Globus pallidus (tissue), 1 donor: ENCODE data around the gene MT1F.

Source experiments
- DNase-seq: peaks from one replicate; pipeline ENCODE4 v3.0.0-alpha.2; 2015; ENCODE audit warnings: low spot score

The MT1F gene

DNA sequence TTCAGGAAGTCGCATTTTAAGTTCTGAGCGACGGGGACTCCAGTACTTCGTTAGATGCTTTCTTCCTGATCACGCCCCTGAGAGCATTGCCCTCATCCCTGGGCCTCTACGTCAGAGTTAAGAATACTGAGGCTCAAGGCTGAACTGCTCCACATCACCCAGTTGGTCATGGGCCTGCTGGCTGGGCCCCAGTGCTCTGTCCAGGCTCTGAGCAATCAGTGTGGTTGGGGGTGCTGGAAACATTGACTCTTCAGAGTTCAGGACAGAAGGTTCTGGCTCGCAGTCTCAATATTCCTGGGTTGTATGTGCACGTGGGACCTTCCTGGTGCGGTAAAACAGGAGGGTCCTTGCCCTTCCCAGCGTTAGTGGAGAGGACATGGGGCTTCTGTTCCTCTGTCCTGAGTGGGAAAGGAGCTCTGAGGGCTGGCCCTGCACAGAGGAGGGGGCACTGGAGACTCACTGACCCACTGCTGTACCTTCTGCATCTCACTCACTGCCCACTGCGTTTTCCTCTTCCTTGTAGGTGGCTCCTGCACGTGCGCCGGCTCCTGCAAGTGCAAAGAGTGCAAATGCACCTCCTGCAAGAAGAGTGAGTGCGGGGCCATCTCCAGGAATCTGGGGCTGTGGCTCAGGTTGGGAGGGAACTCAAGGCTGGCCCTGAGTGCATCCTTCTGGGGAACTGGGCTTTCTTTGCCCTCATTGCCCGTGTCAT lies 31.7 kb upstream of the MT1F start:
- no peak for DNase-seq

DNA sequence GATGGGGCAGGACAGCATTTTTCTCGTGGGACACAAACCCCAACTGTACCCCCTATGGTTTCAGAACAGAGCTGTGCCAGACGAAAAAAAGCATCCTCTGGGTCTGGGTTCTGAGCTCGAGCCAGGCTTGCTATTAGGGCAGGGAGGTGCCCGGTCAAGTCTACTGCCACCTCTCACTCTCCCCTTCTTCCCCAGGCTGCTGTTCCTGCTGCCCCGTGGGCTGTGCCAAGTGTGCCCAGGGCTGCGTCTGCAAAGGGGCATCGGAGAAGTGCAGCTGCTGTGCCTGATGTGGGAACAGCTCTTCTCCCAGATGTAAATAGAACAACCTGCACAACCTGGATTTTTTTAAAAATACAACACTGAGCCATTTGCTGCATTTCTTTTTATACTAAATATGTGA lies 31.1 kb upstream of the MT1F start:
- DNase-seq = no peak

DNA sequence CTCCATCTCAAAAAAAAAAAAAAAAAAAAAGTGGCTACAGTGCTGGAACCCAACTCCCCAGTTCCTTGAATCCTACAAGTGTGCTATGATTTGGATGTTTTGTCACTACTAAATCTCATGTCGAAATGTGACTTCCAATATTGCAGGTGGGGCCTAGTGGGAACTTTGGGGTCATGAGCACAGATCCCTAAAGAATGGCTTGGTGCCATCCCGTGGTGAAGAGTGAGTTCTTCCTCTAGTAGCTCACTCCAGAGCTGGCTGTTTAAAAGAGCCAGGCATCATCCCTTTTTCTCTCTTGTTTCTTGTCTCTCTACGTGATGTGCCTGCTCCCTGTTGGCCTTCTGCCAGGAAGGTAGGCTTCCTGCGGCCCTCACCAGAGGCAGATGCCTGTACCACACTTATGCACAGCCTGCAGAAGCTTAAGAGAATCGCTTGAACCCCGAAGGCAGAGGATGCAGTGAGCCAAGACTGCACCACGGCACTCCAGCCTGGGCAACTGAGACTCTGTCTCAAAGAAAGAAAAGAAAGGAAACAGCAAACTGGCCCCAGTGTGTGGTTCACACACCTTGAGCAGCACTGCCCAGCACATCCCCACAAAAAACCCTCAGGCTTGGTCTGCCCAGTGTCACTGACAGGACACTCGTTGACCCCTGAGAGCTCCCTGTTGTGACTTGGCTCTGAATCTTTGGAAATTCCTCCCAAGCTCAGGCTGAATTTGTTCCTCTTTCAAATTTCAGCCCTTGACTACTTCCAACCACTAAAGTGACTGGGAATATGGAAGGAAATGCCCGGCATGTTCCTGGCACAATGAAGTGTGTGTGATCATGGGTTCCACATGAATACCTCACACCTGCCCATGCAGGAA lies 29.0 kb upstream of the MT1F start:
- no peak for DNase-seq

DNA sequence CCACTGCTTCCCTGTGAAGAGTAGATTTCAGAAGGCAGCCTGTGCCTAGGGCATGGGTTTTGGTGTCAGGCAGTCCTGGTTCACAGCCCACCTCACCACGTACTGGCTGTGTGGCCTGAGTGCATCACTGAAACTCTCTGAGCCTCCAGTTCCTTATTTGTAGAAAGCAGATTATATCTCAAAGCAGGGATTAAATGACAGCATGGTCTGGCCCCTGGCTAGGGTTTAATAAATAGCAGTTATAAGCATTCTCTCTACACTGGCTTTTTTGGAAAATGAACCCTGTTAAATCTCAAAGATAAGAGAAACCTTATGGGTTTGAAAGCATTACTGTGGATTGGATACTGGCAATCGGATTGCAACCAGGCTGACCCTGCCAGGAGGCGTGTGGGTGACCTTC lies 28.2 kb upstream of the MT1F start:
- no peak for DNase-seq

DNA sequence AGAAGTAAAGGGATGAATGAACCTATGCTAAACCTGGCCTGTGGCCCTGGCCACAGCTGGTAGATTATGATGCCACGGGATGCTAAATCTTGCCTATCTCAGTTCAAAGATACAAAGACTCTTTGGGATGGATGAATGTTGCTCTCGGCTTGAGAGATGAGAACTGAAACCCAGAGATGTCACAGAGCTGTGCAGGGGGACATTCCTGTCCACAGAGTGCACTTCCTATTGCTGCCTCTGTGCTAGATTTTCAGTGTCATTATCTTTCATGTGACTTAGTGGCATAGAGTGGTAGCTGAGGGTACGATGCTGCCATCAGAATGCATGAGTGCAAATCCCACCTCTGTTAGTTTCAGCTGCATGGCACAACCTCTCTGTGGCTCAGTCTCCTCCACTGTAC lies 27.6 kb upstream of the MT1F start:
- DNase-seq = no peak

DNA sequence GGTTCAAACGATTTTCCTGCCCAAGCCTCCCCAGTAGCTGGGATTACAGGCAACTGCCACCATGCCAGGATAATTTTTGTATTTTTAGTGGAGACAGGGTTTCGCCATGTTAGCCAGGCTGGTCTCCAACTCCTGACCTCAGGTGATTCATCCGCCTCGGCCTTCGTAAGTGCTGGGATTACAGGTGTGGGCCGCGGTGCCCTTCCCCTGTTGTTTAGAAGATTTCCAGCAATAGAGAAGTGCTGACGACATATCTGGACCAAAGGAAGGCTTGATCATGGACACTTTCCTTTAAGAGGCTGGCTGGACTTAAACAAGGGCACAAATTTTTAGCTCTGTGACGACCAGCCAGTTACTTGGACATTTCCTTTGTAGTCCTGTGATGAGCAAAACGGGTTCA lies 26.6 kb upstream of the MT1F start:
- no peak for DNase-seq

DNA sequence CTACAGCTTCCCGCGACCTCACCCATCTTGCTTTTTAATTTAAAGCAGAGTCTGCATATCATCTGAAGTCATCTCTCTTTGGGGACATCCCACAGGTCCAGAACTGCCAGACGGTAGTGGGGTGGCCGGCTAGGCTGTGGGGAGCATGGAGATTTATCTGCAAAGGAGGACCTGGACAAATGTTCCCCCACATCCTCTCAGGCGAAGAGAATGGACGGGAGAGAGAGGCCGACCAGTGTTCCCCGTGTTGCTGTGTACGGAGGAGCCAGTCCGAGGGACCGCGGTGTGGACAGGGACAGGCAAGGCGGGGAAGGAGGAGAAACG lies 26.0 kb upstream of the MT1F start:
- DNase-seq = no peak

DNA sequence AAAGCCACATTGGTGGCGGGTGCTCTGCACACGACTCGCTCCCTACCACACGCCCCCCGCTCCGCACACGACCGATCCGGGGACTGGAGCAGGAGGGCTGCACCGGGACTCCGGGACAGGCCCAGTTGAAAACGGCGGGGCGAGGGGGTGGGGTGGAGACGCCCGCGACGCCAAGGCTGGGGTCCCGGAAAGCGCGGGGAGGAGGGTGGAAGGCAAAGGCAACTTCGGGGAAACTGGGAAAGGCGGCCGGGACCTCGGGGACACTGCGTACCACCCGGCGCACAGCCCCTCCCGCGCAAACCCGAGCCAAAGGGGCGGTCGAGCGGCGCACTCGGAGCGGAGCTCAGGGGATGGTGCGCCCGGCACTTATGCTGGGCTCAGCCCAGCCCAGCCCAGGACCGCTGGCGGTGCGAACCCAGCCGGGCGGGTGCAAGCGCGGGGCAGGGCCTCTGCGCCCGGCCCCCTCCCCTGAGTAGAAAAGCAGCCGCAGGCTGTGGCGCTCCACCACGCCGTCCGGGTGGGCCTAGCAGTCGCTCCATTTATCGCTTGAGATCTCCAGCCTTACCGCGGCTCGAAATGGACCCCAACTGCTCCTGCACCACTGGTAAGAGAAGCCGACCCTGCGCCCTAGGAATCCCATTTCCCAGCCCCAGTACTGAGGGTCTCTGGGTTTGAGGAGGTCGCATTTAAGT lies 25.5 kb upstream of the MT1F start, which contains the start of gene MT1M:
MT1M (plus strand) TSS at position 504 of the 692 bp plus-strand sequence; CDS start at position 577, 73 bp downstream.
- peak; percentile 58 for DNase-seq

DNA sequence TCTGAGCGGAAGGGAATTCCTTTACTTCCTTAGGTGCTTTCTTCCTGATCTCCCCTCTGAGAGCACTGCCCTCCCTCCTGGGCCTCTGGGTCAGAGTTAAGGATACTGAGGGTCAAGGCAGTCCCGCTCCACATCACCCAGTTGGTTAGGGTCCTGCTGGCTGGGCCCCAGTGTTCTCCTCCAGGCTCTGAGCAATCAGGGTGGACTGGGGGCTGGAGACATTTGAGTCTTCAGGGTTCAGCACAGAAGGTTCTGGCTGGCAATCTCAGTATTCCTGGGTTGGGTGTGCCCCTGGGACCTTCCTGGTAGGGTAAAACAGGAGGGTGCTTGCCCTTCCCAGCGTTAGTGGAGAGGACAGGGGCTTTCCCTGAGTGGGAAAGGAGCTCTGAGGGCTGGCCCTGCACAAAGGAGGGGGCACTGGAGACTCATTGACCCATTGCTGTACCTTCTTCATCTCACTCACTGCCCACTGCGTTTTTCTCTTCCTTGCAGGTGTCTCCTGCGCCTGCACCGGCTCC lies 24.9 kb upstream of the MT1F start:
- DNase-seq = no peak

DNA sequence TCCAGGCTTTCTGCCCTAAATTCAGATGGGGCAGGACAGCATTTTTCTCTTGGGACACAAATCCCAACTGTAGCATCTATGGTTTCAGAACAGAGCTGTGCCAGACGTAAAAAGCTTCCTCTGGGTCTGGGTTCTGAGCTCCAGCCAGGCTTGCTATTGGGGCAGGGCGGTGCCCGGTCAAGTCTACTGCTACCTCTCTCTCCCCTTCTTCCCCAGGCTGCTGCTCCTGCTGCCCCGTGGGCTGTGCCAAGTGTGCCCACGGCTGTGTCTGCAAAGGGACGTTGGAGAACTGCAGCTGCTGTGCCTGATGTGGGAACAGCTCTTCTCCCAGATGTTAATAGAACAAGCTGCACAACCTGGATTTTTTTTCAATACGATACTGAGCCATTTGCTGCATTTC lies 24.2 kb upstream of the MT1F start:
- no peak for DNase-seq

DNA sequence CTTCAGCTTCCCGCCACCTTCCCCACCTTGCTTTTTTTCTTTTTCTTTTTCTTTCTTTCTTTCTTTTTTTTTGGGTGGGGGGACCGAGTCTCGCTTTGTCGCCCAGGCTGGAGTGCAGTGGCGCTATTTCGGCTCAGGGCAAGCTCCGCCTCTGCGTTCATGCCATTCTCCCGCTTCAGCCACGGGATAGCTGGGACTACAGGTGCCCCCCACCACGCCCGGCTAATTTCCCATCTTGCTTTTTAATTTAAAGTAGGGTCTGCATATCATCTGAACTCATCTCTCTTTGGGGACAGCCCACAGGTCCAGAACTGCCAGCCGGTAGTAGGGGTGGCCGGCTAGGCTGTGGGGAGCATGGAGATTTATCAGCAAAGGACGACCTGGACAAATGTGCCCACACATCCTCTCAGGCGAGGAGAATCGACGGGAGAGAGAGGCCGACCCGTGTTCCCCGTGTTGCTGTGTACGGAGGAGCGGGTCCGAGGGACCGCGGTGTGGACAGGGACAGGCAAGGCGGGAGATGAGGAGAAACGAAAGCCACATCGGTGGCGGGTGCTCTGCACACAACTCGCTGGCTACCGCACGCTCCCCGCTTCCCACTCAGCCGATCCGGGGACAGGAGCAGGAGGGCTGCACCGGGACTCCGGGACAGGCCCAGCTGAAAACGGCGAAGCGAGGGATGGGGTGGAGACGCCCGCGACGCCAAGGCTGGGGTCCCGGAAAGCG lies 22.9 kb upstream of the MT1F start:
- DNase-seq = no peak

DNA sequence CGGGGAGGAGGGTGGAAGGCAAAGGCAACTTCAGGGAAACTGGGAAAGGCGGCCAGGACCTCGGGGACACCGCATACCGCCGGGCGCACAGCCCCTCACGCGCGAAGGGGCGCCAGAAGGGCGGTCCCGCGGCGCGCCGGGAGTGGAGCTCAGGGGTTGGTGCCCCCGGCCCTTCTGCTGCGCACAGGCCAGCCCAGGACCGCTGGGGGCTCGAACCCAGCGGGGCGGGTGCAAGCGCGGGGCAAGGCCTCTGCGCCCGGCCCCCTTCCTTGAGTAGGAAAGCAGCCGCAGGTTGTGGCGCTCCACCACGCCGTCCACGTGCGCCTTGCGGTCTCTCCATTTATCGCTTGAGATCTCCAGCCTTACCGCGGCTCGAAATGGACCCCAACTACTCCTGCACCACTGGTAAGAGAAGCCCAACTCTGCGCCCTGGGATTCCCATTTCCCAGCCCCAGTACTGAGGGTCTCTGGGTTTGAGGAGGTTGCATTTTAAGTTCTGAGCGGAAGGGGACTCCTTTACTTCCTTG lies 22.3 kb upstream of the MT1F start:
- DNase-seq = no peak

DNA sequence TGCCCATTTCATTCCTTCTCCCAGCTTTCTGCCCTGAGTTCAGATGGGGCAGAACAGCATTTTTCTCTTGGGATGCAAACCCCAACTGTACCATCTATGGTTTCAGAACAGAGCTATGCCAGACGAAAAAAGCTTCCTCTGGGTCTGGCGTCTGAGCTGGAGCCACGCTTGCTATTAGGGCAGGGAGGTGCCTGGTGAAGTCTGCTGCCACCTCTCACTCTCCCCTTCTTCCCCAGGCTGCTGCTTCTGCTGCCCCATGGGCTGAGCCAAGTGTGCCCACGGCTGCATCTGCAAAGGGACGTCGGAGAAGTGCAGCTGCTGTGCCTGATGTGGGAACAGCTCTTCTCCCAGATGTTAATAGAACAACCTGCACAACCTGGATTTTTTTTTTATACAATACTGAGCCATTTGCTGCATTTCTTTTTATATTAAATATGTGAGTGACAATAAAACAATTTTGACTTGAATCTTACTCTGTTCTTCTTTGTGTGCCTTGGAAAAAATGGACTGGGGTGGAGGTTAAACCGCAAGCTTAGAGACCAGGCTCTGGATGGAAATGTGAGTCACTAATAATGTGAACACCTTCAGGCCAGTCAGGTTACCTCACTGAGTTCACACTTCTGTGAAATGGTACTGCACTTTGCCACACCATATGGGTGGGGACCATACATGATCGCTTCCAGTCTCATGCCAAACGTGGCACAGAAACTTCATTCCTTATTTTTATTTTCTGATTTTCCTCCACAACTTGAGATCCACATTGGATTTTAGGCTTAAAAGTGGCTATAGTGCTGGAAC lies 20.9 kb upstream of the MT1F start:
- DNase-seq = no peak

DNA sequence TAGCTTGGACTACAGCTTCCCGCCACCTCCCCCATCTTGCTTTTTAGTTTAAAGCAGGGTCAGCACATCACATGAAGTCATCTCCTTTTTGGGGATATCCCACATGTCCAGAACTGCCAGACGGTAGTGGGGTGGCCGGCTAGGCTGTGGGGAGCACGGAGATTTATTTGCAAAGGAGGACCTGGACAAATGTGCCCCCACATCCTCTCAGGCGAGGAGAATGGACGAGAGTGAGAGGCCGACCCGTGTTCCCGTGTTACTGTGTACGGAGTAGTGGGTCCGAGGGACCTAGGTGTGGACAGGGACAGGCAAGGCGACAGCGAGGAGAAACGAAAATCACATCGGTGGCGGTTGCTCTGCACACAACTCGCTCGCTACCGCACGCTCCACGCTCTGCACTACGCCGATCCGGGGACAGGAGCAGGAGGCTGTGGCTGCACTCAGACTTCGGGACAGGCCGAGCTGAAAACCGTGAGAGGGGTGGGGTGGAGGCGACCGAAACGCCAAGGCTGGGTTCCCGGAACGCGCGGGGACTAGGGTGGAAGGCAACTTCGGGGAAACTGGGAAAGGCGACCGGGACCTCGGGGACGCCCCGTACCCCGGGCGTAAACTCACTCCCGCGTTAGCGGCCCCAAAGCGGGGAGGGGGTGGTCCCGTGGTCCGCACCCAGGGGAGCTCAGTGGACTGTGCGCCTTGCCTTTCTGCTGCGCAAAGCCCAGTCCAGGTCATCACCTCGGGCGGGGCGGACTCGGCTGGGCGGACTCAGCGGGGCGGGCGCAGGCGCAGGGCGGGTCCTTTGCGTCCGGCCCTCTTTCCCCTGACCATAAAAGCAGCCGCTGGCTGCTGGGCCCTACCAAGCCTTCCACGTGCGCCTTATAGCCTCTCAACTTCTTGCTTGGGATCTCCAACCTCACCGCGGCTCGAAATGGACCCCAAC lies 19.7 kb upstream of the MT1F start, which contains the start of gene MT1A:
MT1A (plus strand) TSS at position 853 of the 937 bp plus-strand sequence; CDS start at position 926, 73 bp downstream.
- no peak for DNase-seq

DNA sequence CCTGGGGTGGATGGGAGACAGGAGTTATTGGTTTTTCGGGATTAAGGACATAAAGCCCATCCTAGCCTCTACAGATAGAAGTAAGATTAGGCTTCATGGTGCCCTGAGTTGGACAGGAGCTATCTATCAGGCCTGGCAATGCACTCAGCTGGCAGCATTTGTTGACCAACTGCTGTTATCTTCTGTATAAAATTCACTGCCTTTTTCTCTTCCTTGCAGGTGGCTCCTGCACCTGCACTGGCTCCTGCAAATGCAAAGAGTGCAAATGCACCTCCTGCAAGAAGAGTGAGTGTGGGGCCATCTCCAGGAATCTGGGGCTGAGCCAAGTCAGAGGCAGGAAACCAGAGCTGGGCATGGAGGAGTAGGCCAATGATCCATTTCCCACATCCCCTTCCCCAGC lies 18.7 kb upstream of the MT1F start:
- no peak for DNase-seq

DNA sequence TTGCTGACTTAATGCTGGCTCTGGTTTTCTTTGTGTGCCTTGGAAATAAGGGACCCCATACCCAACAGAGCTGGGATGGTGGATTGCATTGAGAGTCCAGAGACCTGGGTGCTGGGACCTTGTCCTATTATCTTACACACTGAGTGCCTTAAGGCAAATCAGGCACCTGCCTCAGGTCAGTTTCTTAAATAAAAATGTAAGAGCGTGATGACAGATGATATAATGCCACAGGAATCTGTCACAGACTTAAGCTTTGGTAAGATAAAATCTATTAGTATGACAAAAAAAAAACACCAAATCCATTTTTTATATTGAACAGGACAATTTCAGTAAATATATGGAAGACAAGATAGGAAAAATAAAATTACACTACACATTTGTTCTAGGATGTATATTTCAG lies 17.7 kb upstream of the MT1F start:
- DNase-seq = no peak

DNA sequence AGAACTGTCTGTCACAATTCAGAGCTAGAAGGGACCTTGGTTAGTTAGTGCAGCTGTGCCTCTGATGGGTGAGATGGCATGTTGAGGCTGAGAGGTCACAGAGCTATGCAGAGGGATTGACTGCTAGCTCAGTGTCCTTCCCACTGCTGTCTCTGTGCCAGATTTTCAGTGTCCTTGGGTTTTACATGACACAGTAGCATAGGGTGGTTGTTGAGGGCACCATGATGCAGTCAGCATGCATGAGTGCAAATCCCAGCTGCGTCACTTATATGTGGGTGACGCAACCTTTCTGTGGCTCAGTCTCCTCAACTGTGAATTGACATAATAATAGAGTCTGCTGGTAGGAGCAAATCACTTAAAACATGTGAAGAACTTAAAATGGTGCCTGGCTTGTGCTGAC lies 16.6 kb upstream of the MT1F start:
- DNase-seq = no peak

DNA sequence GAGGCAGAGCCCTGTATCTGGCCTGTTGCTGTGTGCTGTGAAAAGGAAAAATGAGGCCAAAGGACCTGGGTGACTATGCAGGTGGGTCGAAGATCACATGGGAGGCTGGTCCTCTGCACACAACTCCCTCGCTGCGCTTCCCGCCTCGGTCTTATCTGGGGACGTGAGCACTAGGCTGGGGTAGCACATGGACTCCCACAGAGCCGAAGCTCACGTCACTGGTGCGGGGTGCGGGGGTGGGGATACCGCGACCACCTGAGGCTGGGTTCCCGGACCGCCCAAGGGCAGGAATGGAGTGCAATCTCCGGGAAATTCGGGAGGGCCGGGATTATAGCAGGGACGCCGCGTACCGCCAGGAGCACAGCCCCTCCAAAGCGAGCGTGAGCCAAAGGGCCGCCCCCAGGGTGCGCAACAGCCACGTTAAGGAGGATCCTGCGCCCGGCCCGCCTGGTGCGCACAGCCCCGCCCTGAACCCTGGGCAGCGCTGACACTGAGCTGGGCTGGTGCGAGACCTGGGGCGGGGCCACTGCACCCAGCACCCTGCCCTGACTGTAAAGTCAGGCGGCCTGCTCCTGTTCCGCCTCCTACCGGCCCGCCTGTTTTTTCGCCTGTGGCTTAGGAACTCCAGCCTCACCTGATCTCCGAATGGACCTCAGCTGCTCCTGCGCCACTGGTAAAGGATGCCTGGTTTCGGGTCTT lies 14.5 kb upstream of the MT1F start:
- no peak for DNase-seq

DNA sequence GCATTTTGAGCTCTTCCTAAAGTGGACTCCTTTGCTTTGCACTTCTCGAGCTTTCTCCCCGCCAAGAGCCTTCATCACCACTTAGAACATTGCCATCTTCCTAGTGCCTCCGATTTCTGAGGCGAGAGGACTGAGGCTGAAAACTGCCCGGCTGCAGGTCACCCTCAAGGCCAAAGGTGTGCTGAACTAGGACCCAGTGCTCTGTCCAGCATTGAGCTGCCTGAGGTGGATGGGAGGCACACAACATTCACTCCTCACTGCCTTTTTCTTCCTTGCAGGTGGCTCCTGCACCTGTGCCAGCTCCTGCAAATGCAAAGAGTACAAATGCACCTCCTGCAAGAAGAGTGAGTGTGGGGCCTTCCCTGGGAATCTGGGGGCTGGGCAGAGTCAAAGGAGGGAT lies 13.9 kb upstream of the MT1F start:
- no peak for DNase-seq
